ENCODE data around the gene TNNT3.

The TNNT3 gene

DNA sequence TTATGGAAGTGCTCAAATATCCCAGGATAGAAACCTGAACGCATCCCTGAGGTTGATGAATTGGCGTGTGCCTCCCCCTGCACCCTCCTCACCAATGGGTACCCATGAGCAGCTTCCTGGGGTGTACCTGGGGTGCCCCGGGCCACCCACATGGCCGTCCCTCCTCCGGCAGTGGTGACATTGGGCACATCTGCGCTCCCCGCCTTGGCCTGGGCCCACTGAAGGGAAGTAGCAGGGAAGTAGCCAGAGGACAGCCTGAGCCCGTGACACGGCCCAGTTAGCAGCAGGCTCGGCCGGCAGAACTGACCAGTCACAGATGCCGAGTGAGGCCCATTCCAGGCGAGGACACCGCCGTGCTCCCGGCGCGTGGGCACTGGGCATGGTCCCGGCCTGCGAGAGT, 44.4 kb downstream of the TNNT3 start:
- no peaks in the 10 kb centered on the region for H3K9me2 ChIP-seq (replicated peaks; ENCODE audit: insufficient read depth, low read length)
- H3K4me3 ChIP-seq (ENCODE audit: insufficient read depth, low read length, poor library complexity, severe bottlenecking): no peak overlapping the region
- H3K36me3 ChIP-seq (ENCODE audit: low read length): no peaks in the 10 kb centered on the region
- no peaks in the 10 kb centered on the region for H3F3A ChIP-seq (ENCODE audit: insufficient read depth)
- no peak overlapping the region for H3K27ac ChIP-seq (ENCODE audit: low read depth, low read length)
- no peaks in the 10 kb centered on the region for H3K9me3 ChIP-seq (ENCODE audit: insufficient read depth, low read length)
- H3K4me2 ChIP-seq (ENCODE audit: low read depth, low read length, poor library complexity, severe bottlenecking): no peak overlapping the region
- H3K27me3 ChIP-seq (ENCODE audit: low read length): no peaks in the 10 kb centered on the region
- H3K79me2 ChIP-seq (ENCODE audit: insufficient read depth, low read length): no peaks in the 10 kb centered on the region
- H2AFZ ChIP-seq (ENCODE audit: low read depth, low read length, severe bottlenecking): no peak overlapping the region
- H3K9ac ChIP-seq (ENCODE audit: low read length): no peak overlapping the region
- TF ChIP-seq, protein P1, sequence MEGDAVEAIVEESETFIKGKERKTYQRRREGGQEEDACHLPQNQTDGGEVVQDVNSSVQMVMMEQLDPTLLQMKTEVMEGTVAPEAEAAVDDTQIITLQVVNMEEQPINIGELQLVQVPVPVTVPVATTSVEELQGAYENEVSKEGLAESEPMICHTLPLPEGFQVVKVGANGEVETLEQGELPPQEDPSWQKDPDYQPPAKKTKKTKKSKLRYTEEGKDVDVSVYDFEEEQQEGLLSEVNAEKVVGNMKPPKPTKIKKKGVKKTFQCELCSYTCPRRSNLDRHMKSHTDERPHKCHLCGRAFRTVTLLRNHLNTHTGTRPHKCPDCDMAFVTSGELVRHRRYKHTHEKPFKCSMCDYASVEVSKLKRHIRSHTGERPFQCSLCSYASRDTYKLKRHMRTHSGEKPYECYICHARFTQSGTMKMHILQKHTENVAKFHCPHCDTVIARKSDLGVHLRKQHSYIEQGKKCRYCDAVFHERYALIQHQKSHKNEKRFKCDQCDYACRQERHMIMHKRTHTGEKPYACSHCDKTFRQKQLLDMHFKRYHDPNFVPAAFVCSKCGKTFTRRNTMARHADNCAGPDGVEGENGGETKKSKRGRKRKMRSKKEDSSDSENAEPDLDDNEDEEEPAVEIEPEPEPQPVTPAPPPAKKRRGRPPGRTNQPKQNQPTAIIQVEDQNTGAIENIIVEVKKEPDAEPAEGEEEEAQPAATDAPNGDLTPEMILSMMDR (IDR thresholded peaks at IDR 0.05; ENCODE audit: insufficient read depth, low read length, poor library complexity, severe bottlenecking): no peak
- TF ChIP-seq EZH2phosphoT487 (conservative IDR thresholded peaks at IDR 0.05; ENCODE audit: low read length): no peak
- H4K20me1 ChIP-seq (ENCODE audit: low read depth, low read length): no peaks in the 10 kb centered on the region

DNA sequence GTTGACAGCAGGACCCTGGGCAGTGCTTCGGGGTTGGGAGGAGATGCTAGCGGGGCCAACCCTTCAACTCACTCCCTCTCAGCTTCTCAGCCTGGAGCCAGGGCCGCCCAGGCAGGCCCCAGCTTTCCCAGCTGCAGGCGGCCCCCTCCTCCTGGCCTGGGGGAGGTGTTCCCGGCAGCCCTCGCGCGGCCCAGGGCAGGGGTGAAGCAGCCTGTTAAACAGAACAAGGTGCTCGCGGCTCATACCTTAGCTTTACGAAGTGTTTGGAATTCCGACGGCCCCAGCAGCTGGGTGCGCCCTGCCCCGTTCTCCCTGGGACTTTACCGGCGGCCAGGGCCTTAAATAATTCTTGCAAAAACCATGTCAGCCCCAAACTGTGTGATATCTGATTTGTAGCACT, 44.8 kb downstream of the TNNT3 start:
- Histone ChIP-seq H3K27ac (ENCODE audit: low read depth, low read length) (no peak overlapping the region), H3K4me2 (ENCODE audit: low read depth, low read length, poor library complexity, severe bottlenecking) (no peak overlapping the region), H3K9me2 (replicated peaks; ENCODE audit: insufficient read depth, low read length) (no peaks in the 10 kb centered on the region), H3K9me3 (ENCODE audit: insufficient read depth, low read length) (no peaks in the 10 kb centered on the region), H3K27me3 (ENCODE audit: low read length) (no peaks in the 10 kb centered on the region), H3F3A (ENCODE audit: insufficient read depth) (no peaks in the 10 kb centered on the region), H3K79me2 (ENCODE audit: insufficient read depth, low read length) (no peaks in the 10 kb centered on the region), H3K36me3 (ENCODE audit: low read length) (no peaks in the 10 kb centered on the region), H3K4me3 (ENCODE audit: insufficient read depth, low read length, poor library complexity, severe bottlenecking) (no peak overlapping the region), H3K9ac (ENCODE audit: low read length) (no peak overlapping the region), H4K20me1 (ENCODE audit: low read depth, low read length) (no peaks in the 10 kb centered on the region), H2AFZ (ENCODE audit: low read depth, low read length, severe bottlenecking) (no peak overlapping the region)
- TF ChIP-seq, protein P1 (IDR thresholded peaks at IDR 0.05; ENCODE audit: insufficient read depth, low read length, poor library complexity, severe bottlenecking): no peak
- TF ChIP-seq EZH2phosphoT487 (conservative IDR thresholded peaks at IDR 0.05; ENCODE audit: low read length): no peak

DNA sequence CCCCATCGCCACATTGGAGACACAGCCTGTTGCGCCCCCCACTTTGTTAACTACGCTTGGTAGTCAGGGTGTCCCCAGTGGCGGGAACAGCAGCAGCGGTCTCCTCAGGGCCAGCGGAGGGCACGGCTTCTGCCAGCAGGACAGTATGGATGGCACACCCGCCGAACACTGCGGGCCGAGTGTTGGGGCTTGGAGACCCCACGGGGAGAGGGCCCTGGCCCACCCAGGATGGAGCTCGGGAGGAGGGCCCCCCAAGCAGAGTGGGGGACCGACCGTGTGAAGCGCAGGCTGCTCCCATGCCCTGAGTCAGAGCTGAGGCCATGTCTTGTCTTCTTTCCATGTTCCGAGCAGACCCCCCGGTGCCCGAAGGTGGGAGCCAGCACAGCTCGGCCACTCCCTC, 45.5 kb downstream of the TNNT3 start:
- no peaks in the 10 kb centered on the region for H3K27me3 ChIP-seq (ENCODE audit: low read length)
- no peaks in the 10 kb centered on the region for H4K20me1 ChIP-seq (ENCODE audit: low read depth, low read length)
- no peaks in the 10 kb centered on the region for H3K79me2 ChIP-seq (ENCODE audit: insufficient read depth, low read length)
- no peak for TF ChIP-seq EZH2phosphoT487 (conservative IDR thresholded peaks at IDR 0.05; ENCODE audit: low read length)
- TF ChIP-seq, protein P1 (IDR thresholded peaks at IDR 0.05; ENCODE audit: insufficient read depth, low read length, poor library complexity, severe bottlenecking): no peak
- H3K9ac ChIP-seq (ENCODE audit: low read length): no peak overlapping the region
- no peak overlapping the region for H3K4me2 ChIP-seq (ENCODE audit: low read depth, low read length, poor library complexity, severe bottlenecking)
- no peak overlapping the region for H2AFZ ChIP-seq (ENCODE audit: low read depth, low read length, severe bottlenecking)
- no peaks in the 10 kb centered on the region for H3F3A ChIP-seq (ENCODE audit: insufficient read depth)
- H3K27ac ChIP-seq (ENCODE audit: low read depth, low read length): no peak overlapping the region
- no peaks in the 10 kb centered on the region for H3K9me2 ChIP-seq (replicated peaks; ENCODE audit: insufficient read depth, low read length)
- H3K9me3 ChIP-seq (ENCODE audit: insufficient read depth, low read length): no peaks in the 10 kb centered on the region
- H3K36me3 ChIP-seq (ENCODE audit: low read length): no peaks in the 10 kb centered on the region
- no peak overlapping the region for H3K4me3 ChIP-seq (ENCODE audit: insufficient read depth, low read length, poor library complexity, severe bottlenecking)

Data from SU-DHL-6 (cell line).